Measurements from ENCODE around the gene STIM2.

The STIM2 gene

DNA sequence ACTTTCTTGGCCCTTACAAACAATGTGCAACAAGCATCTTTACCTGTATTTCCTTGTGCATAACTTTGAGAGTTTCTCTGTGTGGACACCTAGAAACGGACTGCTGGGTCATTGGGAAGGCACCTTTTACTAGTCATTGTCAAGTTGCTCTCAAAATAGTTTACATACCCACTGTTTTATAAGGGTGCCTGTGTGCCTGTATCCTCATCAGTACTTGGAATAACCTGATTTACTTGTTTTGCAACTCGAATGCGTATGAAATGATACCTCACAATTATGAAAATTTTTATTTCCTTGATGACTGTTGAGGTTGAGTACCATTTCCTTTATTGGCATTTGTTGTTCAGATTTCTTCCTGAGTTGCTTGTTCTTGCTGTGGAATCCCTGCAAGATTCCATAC, 150.8 kb downstream of the STIM2 start:
- no peak overlapping the region for H3K4me3 Mint-ChIP-seq
- H3K27me3 Mint-ChIP-seq (ENCODE audit: low read depth) = no peaks in the 10 kb centered on the region
- peaks cover 20% of the 10 kb centered on the region for H3K4me1 Mint-ChIP-seq
- no peak overlapping the region for H3K27ac Mint-ChIP-seq
- no peaks in the 10 kb centered on the region for H3K36me3 Mint-ChIP-seq (ENCODE audit: low read depth)
- H3K9me3 Mint-ChIP-seq = no peaks in the 10 kb centered on the region
- TF ChIP-seq, protein P1, sequence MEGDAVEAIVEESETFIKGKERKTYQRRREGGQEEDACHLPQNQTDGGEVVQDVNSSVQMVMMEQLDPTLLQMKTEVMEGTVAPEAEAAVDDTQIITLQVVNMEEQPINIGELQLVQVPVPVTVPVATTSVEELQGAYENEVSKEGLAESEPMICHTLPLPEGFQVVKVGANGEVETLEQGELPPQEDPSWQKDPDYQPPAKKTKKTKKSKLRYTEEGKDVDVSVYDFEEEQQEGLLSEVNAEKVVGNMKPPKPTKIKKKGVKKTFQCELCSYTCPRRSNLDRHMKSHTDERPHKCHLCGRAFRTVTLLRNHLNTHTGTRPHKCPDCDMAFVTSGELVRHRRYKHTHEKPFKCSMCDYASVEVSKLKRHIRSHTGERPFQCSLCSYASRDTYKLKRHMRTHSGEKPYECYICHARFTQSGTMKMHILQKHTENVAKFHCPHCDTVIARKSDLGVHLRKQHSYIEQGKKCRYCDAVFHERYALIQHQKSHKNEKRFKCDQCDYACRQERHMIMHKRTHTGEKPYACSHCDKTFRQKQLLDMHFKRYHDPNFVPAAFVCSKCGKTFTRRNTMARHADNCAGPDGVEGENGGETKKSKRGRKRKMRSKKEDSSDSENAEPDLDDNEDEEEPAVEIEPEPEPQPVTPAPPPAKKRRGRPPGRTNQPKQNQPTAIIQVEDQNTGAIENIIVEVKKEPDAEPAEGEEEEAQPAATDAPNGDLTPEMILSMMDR (IDR thresholded peaks at IDR 0.05; ENCODE audit: unreplicated experiment in 3 of 3) = no peak

DNA sequence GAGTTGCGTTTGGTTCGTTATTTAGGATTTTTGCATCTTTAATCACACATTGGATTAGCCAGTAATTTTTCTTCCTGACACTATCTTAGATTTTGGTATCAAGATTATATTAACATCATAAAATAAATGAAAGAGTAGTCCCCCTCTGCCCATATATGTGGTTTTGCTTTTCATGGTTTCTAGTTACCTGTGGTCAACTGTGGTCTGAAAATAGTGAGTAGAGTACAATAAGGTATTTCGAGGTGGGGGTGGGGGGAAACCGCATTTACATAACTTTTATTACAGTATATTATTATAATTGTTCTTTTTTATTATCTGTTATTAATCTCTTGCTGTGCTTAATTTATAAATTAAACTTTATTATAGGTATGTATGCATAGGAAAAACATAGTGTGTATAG, 152.4 kb downstream of the STIM2 start:
- peaks cover 12% of the 10 kb centered on the region for H3K4me1 Mint-ChIP-seq

DNA sequence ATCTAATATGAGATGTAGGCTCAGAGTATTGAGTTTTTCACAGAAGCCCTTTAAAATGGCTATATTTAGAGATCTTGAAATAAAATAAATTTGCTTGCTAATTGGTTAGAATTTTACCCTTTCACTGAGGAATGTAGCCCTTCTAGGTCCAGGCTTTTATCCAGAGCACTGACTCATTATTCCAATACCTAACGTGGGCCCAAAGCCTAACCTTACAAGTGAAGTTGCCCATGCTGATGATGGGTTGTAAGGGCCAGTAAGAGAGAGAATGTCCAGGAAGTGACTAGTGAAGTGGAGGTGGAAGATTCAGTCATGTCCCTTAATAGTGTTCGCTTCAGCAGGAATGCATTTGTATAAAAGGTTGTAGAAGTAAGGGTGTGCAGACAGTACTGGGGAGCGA, 155.9 kb downstream of the STIM2 start:
- Mint-ChIP-seq H3K27me3 (ENCODE audit: low read depth) (no peaks in the 10 kb centered on the region), H3K36me3 (ENCODE audit: low read depth) (peaks cover 30% of the 10 kb centered on the region), H3K9me3 (no peaks in the 10 kb centered on the region), H3K27ac (no peak overlapping the region), H3K4me3 (no peak overlapping the region), H3K4me1 (peaks cover 7% of the 10 kb centered on the region)
- TF ChIP-seq, protein P1 (IDR thresholded peaks at IDR 0.05; ENCODE audit: unreplicated experiment in 3 of 3) = no peak

More for the DNA sequence above, 152.4 kb downstream of the STIM2 start:
- Mint-ChIP-seq H3K27ac (no peak overlapping the region), H3K27me3 (ENCODE audit: low read depth) (no peaks in the 10 kb centered on the region), H3K36me3 (ENCODE audit: low read depth) (peaks cover 9% of the 10 kb centered on the region), H3K4me3 (no peak overlapping the region), H3K9me3 (no peaks in the 10 kb centered on the region)
- TF ChIP-seq, protein P1 (IDR thresholded peaks at IDR 0.05; ENCODE audit: unreplicated experiment in 3 of 3) = no peak

DNA sequence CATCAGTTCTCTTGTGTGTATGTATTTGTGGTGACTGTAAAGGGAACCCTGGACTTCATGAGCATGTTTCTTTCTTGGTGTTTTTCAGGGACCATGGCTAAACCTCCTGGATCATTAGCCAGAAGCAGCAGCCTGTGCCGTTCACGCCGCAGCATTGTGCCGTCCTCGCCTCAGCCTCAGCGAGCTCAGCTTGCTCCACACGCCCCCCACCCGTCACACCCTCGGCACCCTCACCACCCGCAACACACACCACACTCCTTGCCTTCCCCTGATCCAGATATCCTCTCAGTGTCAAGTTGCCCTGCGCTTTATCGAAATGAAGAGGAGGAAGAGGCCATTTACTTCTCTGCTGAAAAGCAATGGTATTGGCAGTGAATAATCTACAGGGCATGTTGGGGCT, 157.0 kb downstream of the STIM2 start:
- H3K36me3 Mint-ChIP-seq (ENCODE audit: low read depth) = peaks cover 33% of the 10 kb centered on the region
- H3K27me3 Mint-ChIP-seq (ENCODE audit: low read depth) = no peaks in the 10 kb centered on the region
- H3K4me1 Mint-ChIP-seq = peaks cover 4% of the 10 kb centered on the region
- no peak overlapping the region for H3K27ac Mint-ChIP-seq
- no peaks in the 10 kb centered on the region for H3K9me3 Mint-ChIP-seq
- TF ChIP-seq, protein P1 (IDR thresholded peaks at IDR 0.05; ENCODE audit: unreplicated experiment in 3 of 3) = no peak
- no peak overlapping the region for H3K4me3 Mint-ChIP-seq

DNA sequence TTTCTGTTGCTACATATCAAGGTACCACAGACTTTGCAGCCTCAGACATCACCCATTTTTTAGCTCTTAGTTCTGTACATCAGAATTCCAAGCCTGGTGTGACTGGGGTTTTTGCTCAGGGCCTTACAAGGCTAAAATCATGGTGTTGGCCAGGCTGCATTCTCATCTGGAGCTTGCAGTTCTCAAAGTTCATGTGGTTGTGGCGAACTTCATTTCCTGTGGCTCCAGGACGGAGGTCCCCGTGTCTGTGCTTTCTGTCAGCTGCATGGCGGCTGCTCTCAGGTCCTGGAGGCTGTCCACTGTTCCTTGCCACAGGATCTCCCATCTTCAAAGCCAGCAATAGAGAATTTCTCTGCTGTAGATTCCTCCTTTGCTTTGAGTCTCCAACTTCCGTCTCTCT, 157.4 kb downstream of the STIM2 start:
- no peak overlapping the region for H3K4me3 Mint-ChIP-seq
- peaks cover 33% of the 10 kb centered on the region for H3K36me3 Mint-ChIP-seq (ENCODE audit: low read depth)
- no peaks in the 10 kb centered on the region for H3K9me3 Mint-ChIP-seq
- H3K27me3 Mint-ChIP-seq (ENCODE audit: low read depth) = no peaks in the 10 kb centered on the region
- peaks cover 5% of the 10 kb centered on the region for H3K4me1 Mint-ChIP-seq
- TF ChIP-seq, protein P1 (IDR thresholded peaks at IDR 0.05; ENCODE audit: unreplicated experiment in 3 of 3) = no peak
- no peak overlapping the region for H3K27ac Mint-ChIP-seq

DNA sequence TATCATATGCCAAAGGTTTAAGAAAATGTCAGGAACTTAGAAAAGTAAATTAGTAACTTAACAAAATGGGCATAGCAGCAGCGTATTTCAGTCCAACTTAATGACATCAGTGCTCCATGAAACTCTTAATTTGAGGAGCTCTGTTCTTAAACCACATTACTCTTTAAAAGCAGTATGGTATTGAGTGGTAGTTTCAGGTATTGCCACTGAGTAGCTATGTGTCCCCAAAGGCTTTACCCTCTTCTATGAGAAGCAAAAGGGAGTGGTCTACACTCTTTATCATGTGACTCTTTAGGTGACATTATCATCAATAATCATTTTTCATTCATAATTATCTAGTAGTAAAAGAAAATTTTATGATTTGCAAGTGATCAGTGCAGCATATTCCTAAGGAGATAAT, 158.3 kb downstream of the STIM2 start:
- TF ChIP-seq, protein P1 (IDR thresholded peaks at IDR 0.05; ENCODE audit: unreplicated experiment in 3 of 3) = no peak
- Mint-ChIP-seq H3K27ac (no peak overlapping the region), H3K4me1 (peaks cover 13% of the 10 kb centered on the region), H3K4me3 (no peak overlapping the region), H3K9me3 (no peaks in the 10 kb centered on the region), H3K36me3 (ENCODE audit: low read depth) (peaks cover 37% of the 10 kb centered on the region), H3K27me3 (ENCODE audit: low read depth) (no peaks in the 10 kb centered on the region)
